ENCODE results near the gene PROX1.

The PROX1 gene

DNA sequence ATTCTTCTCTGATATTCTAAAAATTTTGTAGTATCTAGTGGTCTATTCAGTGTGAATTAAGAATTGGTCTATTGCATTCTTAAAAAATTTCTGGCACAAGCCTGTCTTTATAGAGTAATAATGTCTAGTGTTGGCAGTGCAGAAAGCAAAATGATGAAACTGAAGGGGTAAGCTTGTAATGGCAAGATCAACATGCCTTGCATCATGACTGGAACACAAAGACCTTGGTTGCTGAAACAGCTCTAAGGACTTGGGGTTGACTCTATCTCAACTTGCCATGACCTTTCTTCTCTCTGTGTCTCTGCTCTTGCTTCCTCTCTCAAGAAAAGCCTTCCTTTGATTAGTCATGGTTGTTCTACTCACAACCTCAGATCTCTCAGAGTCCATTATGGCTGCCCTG lies 46.8 kb upstream of the PROX1 start:
- H3K9ac ChIP-seq (ENCODE audit: low read length): no peak overlapping the region
- H3K4me2 ChIP-seq (ENCODE audit: low read length): no peak overlapping the region
- H3K79me2 ChIP-seq (ENCODE audit: insufficient read depth, low read length): no peaks in the 10 kb centered on the region
- no peaks in the 10 kb centered on the region for H3K4me1 ChIP-seq (ENCODE audit: insufficient read depth, low read length, severe bottlenecking)
- H3K9me2 ChIP-seq (ENCODE audit: low read depth, low read length): no peaks in the 10 kb centered on the region
- H3K36me3 ChIP-seq (ENCODE audit: insufficient read depth, low read length): no peaks in the 10 kb centered on the region
- no peak overlapping the region for H2AFZ ChIP-seq (ENCODE audit: low read length)
- H3F3A ChIP-seq (ENCODE audit: insufficient read depth, low read length): no peaks in the 10 kb centered on the region
- H3K27me3 ChIP-seq (ENCODE audit: insufficient read depth, low read length): no peaks in the 10 kb centered on the region
- H3K9me3 ChIP-seq (ENCODE audit: low read length): no peaks in the 10 kb centered on the region
- H3K27ac ChIP-seq (ENCODE audit: low read depth, low read length, poor library complexity, severe bottlenecking): no peak overlapping the region
- no peak for TF ChIP-seq EZH2 (IDR thresholded peaks at IDR 0.05; ENCODE audit: borderline replicate concordance, low read length)
- no peaks in the 10 kb centered on the region for H4K20me1 ChIP-seq (ENCODE audit: insufficient read depth, low read length)
- H3K4me3 ChIP-seq (ENCODE audit: low read depth, low read length, poor library complexity, severe bottlenecking): no peak overlapping the region

GRCh38 chr1:213942061-213942460 lies 45.7 kb upstream of the PROX1 start:
- Histone ChIP-seq H3K36me3 (ENCODE audit: insufficient read depth, low read length) (no peaks in the 10 kb centered on the region), H4K20me1 (ENCODE audit: insufficient read depth, low read length) (no peaks in the 10 kb centered on the region), H3K9me2 (ENCODE audit: low read depth, low read length) (no peaks in the 10 kb centered on the region), H2AFZ (ENCODE audit: low read length) (no peak overlapping the region), H3K4me3 (ENCODE audit: low read depth, low read length, poor library complexity, severe bottlenecking) (no peak overlapping the region), H3K79me2 (ENCODE audit: insufficient read depth, low read length) (no peaks in the 10 kb centered on the region), H3K4me2 (ENCODE audit: low read length) (no peak overlapping the region), H3K27ac (ENCODE audit: low read depth, low read length, poor library complexity, severe bottlenecking) (no peak overlapping the region), H3K27me3 (ENCODE audit: insufficient read depth, low read length) (no peaks in the 10 kb centered on the region), H3K9me3 (ENCODE audit: low read length) (no peaks in the 10 kb centered on the region), H3K9ac (ENCODE audit: low read length) (no peak overlapping the region), H3F3A (ENCODE audit: insufficient read depth, low read length) (no peaks in the 10 kb centered on the region), H3K4me1 (ENCODE audit: insufficient read depth, low read length, severe bottlenecking) (no peaks in the 10 kb centered on the region)
- TF ChIP-seq, protein P1, sequence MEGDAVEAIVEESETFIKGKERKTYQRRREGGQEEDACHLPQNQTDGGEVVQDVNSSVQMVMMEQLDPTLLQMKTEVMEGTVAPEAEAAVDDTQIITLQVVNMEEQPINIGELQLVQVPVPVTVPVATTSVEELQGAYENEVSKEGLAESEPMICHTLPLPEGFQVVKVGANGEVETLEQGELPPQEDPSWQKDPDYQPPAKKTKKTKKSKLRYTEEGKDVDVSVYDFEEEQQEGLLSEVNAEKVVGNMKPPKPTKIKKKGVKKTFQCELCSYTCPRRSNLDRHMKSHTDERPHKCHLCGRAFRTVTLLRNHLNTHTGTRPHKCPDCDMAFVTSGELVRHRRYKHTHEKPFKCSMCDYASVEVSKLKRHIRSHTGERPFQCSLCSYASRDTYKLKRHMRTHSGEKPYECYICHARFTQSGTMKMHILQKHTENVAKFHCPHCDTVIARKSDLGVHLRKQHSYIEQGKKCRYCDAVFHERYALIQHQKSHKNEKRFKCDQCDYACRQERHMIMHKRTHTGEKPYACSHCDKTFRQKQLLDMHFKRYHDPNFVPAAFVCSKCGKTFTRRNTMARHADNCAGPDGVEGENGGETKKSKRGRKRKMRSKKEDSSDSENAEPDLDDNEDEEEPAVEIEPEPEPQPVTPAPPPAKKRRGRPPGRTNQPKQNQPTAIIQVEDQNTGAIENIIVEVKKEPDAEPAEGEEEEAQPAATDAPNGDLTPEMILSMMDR (IDR thresholded peaks at IDR 0.05; ENCODE audit: low read length): no peak
- no peak for TF ChIP-seq EZH2 (IDR thresholded peaks at IDR 0.05; ENCODE audit: borderline replicate concordance, low read length)

DNA sequence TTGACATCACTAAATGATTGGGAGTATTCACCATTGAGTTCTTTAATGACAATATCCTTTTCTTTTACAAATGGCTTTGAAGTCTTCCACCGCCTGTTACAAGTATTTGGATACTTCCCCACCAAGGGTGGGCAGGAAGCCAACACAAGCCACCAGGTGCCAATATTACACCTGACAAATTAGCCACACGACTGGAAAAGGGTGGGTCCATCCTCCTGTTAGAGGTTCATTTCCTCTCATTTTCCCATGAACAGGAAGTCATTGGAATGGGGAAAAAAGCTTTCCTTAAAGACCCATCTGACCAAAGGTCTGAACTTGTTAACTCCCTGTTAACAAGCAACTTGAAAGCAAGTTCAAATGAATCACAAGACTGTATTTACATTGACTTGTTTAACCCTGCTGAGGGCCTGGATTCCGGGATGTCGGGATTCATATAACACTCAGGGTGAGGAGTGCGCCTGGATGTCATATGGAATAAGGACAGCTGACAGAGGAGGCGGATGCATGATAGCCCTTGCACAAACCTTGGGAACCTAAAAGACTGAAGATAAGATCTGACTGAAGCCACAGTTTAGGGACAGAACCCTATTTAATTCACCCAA lies 40.5 kb upstream of the PROX1 start:
- H3K9me3 ChIP-seq (ENCODE audit: low read length): no peaks in the 10 kb centered on the region
- TF ChIP-seq, protein P1 (IDR thresholded peaks at IDR 0.05; ENCODE audit: low read length): no peak
- no peak for TF ChIP-seq EZH2 (IDR thresholded peaks at IDR 0.05; ENCODE audit: borderline replicate concordance, low read length)
- H3K9me2 ChIP-seq (ENCODE audit: low read depth, low read length): no peaks in the 10 kb centered on the region
- no peak overlapping the region for H3K4me2 ChIP-seq (ENCODE audit: low read length)
- no peaks in the 10 kb centered on the region for H3K79me2 ChIP-seq (ENCODE audit: insufficient read depth, low read length)
- no peaks in the 10 kb centered on the region for H4K20me1 ChIP-seq (ENCODE audit: insufficient read depth, low read length)
- H3K27me3 ChIP-seq (ENCODE audit: insufficient read depth, low read length): no peaks in the 10 kb centered on the region; the same call in 1 of the 2 replicates
- no peak overlapping the region for H3K27ac ChIP-seq (ENCODE audit: low read depth, low read length, poor library complexity, severe bottlenecking)
- H3F3A ChIP-seq (ENCODE audit: insufficient read depth, low read length): no peaks in the 10 kb centered on the region
- no peak overlapping the region for H2AFZ ChIP-seq (ENCODE audit: low read length)
- H3K9ac ChIP-seq (ENCODE audit: low read length): no peak overlapping the region
- H3K4me3 ChIP-seq (ENCODE audit: low read depth, low read length, poor library complexity, severe bottlenecking): no peak overlapping the region
- no peaks in the 10 kb centered on the region for H3K4me1 ChIP-seq (ENCODE audit: insufficient read depth, low read length, severe bottlenecking)
- no peaks in the 10 kb centered on the region for H3K36me3 ChIP-seq (ENCODE audit: insufficient read depth, low read length)

- Histone ChIP-seq H3K79me2 (ENCODE audit: insufficient read depth, low read length) (no peaks in the 10 kb centered on the region), H3K27me3 (ENCODE audit: insufficient read depth, low read length) (no peaks in the 10 kb centered on the region; the same call in 1 of the 2 replicates), H3K4me1 (ENCODE audit: insufficient read depth, low read length, severe bottlenecking) (no peaks in the 10 kb centered on the region), H3K9me3 (ENCODE audit: low read length) (no peaks in the 10 kb centered on the region), H4K20me1 (ENCODE audit: insufficient read depth, low read length) (no peaks in the 10 kb centered on the region), H2AFZ (ENCODE audit: low read length) (no peak overlapping the region), H3F3A (ENCODE audit: insufficient read depth, low read length) (no peaks in the 10 kb centered on the region), H3K36me3 (ENCODE audit: insufficient read depth, low read length) (no peaks in the 10 kb centered on the region), H3K9ac (ENCODE audit: low read length) (no peak overlapping the region), H3K27ac (ENCODE audit: low read depth, low read length, poor library complexity, severe bottlenecking) (no peak overlapping the region), H3K4me2 (ENCODE audit: low read length) (no peak overlapping the region), H3K4me3 (ENCODE audit: low read depth, low read length, poor library complexity, severe bottlenecking) (no peak overlapping the region), H3K9me2 (ENCODE audit: low read depth, low read length) (no peaks in the 10 kb centered on the region)
- no peak for TF ChIP-seq EZH2 (IDR thresholded peaks at IDR 0.05; ENCODE audit: borderline replicate concordance, low read length)
- TF ChIP-seq, protein P1 (IDR thresholded peaks at IDR 0.05; ENCODE audit: low read length): no peak
Measured at GRCh38 chr1:213951876-213952275, 35.9 kb upstream of the PROX1 start.
